Measurements from ENCODE around the gene ESRRA. TPM values are rescaled to one million over a fixed set of nuclear protein-coding genes. Genes with fewer than 3 reads are reported as not detected.

The ESRRA gene
- total and polyA plus RNA-seq, 4 donors = 10.8 to 88.4 (median 73.0) TPM

GRCh38 chr11:64318766-64319761 lies 13.7 kb downstream of the ESRRA start:
- 11 to 18% methylated on average over 18 of the region's 19 CpGs for WGBS, 2 donors
- DNase-seq = no peak
- H3K36me3 ChIP-seq (ENCODE audit: control insufficient read depth in 4 of 4, insufficient read depth in 4 of 4, low read length in 4 of 4) = peaks cover 0 to 37% (median 5%) of the 10 kb centered on the region in 4 donors

GRCh38 chr11:64320556-64320955 lies 15.2 kb downstream of the ESRRA start:
- Histone ChIP-seq H3K4me1 (ENCODE audit: control insufficient read depth in 5 of 5, insufficient read depth in 5 of 5, low read length in 5 of 5) (peaks cover 0 to 16% (median 3%) of the 10 kb centered on the region in 5 donors), H3K9ac (ENCODE audit: insufficient read depth in 1 of 2, low read length in 2 of 2) (no peak overlapping the region), H3K27ac (ENCODE audit: low read depth in 1 of 2, low read length in 1 of 2) (peak overlapping the region in 1 of 2 donors; percentile 80), H3K27me3 (ENCODE audit: control insufficient read depth in 3 of 3, insufficient read depth in 3 of 3, low read length in 2 of 3) (no peaks in the 10 kb centered on the region), H3K36me3 (ENCODE audit: control insufficient read depth in 4 of 4, insufficient read depth in 4 of 4, low read length in 4 of 4) (peaks cover 0 to 23% (median under 1%) of the 10 kb centered on the region in 4 donors), H3K9me3 (ENCODE audit: control insufficient read depth in 4 of 4, insufficient read depth in 3 of 4, low read length in 3 of 4) (no peaks in the 10 kb centered on the region), H3K4me3 (no peak overlapping the region)
- TF ChIP-seq CTCF (IDR thresholded peaks at IDR 0.05; ENCODE audit: control extremely low read depth, extremely low read depth) = no peak
- no peak for ATAC-seq (ENCODE audit: insufficient read depth, low FRiP score)
- WGBS, 2 donors = 92 to 96% methylated on average over 7 of the region's 7 CpGs
- no peak for DNase-seq

More at GRCh38 chr11:64318766-64319761, 13.7 kb downstream of the ESRRA start:
- no peak for ATAC-seq (ENCODE audit: insufficient read depth, low FRiP score)
- Histone ChIP-seq H3K27me3 (ENCODE audit: control insufficient read depth in 3 of 3, insufficient read depth in 3 of 3, low read length in 2 of 3) (no peaks in the 10 kb centered on the region), H3K9ac (ENCODE audit: insufficient read depth in 1 of 2, low read length in 2 of 2) (peak overlapping the region in 1 of 2 donors; percentile 75), H3K4me1 (ENCODE audit: control insufficient read depth in 5 of 5, insufficient read depth in 5 of 5, low read length in 5 of 5) (peaks cover 0 to 16% (median 3%) of the 10 kb centered on the region in 5 donors), H3K27ac (ENCODE audit: low read depth in 1 of 2, low read length in 1 of 2) (peak overlapping the region; percentile 93 to 97), H3K4me3 (peak overlapping the region; percentile 73), H3K9me3 (ENCODE audit: control insufficient read depth in 4 of 4, insufficient read depth in 3 of 4, low read length in 3 of 4) (no peaks in the 10 kb centered on the region)
- TF ChIP-seq CTCF (IDR thresholded peaks at IDR 0.05; ENCODE audit: control extremely low read depth, extremely low read depth) = no peak

GRCh38 chr11:64321026-64321425 lies 15.7 kb downstream of the ESRRA start:
- no peak for TF ChIP-seq CTCF (IDR thresholded peaks at IDR 0.05; ENCODE audit: control extremely low read depth, extremely low read depth)
- Histone ChIP-seq H3K9ac (ENCODE audit: insufficient read depth in 1 of 2, low read length in 2 of 2) (no peak overlapping the region), H3K36me3 (ENCODE audit: control insufficient read depth in 4 of 4, insufficient read depth in 4 of 4, low read length in 4 of 4) (peaks cover 0 to 21% (median under 1%) of the 10 kb centered on the region in 4 donors), H3K27ac (ENCODE audit: low read depth in 1 of 2, low read length in 1 of 2) (peak overlapping the region in 1 of 2 donors; percentile 80), H3K9me3 (ENCODE audit: control insufficient read depth in 4 of 4, insufficient read depth in 3 of 4, low read length in 3 of 4) (no peaks in the 10 kb centered on the region), H3K4me3 (no peak overlapping the region), H3K27me3 (ENCODE audit: control insufficient read depth in 3 of 3, insufficient read depth in 3 of 3, low read length in 2 of 3) (no peaks in the 10 kb centered on the region), H3K4me1 (ENCODE audit: control insufficient read depth in 5 of 5, insufficient read depth in 5 of 5, low read length in 5 of 5) (peaks cover 0 to 16% (median 3%) of the 10 kb centered on the region in 5 donors)
- 71 to 92% methylated on average over 5 of the region's 5 CpGs for WGBS, 2 donors
- ATAC-seq (ENCODE audit: insufficient read depth, low FRiP score) (no peak), DNase-seq (no peak)

All from lung (tissue), 12 donors.